Endothelial cell of umbilical vein (primary cell): ENCODE results near the gene KLRF1.

Experiments used
- EZH2 ChIP-seq: IDR thresholded peaks from 2 replicates; pipeline ENCODE4 v1.6.1; 2012; ENCODE audit warnings: borderline replicate concordance, low read depth, mild to moderate bottlenecking, moderate library complexity, low read length, inconsistent platforms; ENCODE audit not compliant: severe bottlenecking
- FOS ChIP-seq: IDR thresholded peaks from 2 replicates; pipeline ENCODE4 v1.6.1; 2011; ENCODE audit warnings: mild to moderate bottlenecking, low read length, moderate library complexity, borderline replicate concordance; ENCODE audit not compliant: insufficient read depth
- GATA2 ChIP-seq: IDR thresholded peaks from 2 replicates; pipeline ENCODE4 v1.7.0; 2011; ENCODE audit warnings: low read depth, mild to moderate bottlenecking, moderate library complexity, mixed read lengths, low read length; ENCODE audit not compliant: insufficient read length, insufficient read depth
- JUN ChIP-seq: IDR thresholded peaks from 2 replicates; pipeline ENCODE4 v1.6.1; 2011; ENCODE audit warnings: borderline replicate concordance, low read depth; ENCODE audit not compliant: insufficient read length, insufficient read depth
- MYC ChIP-seq: IDR thresholded peaks from one replicate; pipeline ENCODE4 v1.6.1; 2011; ENCODE audit warnings: mild to moderate bottlenecking, low read depth, low read length
- POLR2A ChIP-seq: IDR thresholded peaks from 2 replicates; pipeline ENCODE4 v1.6.1; 2012; ENCODE audit warnings: low read depth, mild to moderate bottlenecking, control low read depth, low read length
- POLR2AphosphoS5 ChIP-seq: IDR thresholded peaks from 2 replicates; pipeline ENCODE4 v1.6.1; 2012; ENCODE audit warnings: low read depth, mild to moderate bottlenecking, control low read depth, low read length, moderate library complexity; ENCODE audit not compliant: insufficient read depth
- TF ChIP-seq, protein P1 (sequence below), 2 donors: IDR thresholded peaks; 1 replicate in 1 of 2; 2 replicates in 1 of 2; pipeline ENCODE4 v1.5.1; 2011; ENCODE audit warnings: low read length in 2 of 2, mild to moderate bottlenecking in 2 of 2, moderate library complexity in 2 of 2, control low read depth in 1 of 2, inconsistent platforms in 1 of 2, low read depth in 1 of 2; ENCODE audit not compliant: insufficient read depth in 1 of 2; ENCODE audit errors: extremely low read depth in 1 of 2
- TF ChIP-seq, protein P2 (sequence below): IDR thresholded peaks from 2 replicates; pipeline ENCODE4 v1.6.1; 2011; ENCODE audit not compliant: insufficient read depth, insufficient read length

DNA sequence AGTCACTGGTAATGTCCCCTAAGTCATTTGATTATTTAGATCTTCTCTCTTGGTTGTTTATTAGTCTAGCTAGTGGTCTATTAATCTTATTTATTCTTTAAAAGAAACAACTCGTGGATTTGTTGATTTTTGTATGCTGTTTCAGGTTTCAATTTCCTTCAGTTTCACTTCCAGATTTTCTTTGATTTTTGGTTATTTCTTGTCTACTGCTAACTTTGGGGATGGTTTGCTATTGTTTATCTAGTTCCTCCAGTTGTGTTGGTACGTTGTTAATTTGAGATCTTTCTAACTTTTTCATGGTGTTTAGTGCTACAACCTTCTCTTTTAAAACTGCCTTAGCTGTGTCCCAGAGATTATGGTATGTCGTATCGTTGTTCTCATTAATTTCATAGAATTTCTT, 48.1 kb upstream of the KLRF1 start:
- TF ChIP-seq, protein P1, sequence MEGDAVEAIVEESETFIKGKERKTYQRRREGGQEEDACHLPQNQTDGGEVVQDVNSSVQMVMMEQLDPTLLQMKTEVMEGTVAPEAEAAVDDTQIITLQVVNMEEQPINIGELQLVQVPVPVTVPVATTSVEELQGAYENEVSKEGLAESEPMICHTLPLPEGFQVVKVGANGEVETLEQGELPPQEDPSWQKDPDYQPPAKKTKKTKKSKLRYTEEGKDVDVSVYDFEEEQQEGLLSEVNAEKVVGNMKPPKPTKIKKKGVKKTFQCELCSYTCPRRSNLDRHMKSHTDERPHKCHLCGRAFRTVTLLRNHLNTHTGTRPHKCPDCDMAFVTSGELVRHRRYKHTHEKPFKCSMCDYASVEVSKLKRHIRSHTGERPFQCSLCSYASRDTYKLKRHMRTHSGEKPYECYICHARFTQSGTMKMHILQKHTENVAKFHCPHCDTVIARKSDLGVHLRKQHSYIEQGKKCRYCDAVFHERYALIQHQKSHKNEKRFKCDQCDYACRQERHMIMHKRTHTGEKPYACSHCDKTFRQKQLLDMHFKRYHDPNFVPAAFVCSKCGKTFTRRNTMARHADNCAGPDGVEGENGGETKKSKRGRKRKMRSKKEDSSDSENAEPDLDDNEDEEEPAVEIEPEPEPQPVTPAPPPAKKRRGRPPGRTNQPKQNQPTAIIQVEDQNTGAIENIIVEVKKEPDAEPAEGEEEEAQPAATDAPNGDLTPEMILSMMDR (IDR thresholded peaks at IDR 0.05; ENCODE audit: extremely low read depth in 1 of 2, insufficient read depth in 1 of 2, low read depth in 1 of 2, low read length in 2 of 2) = no peak
- no peak for TF ChIP-seq POLR2A
- TF ChIP-seq EZH2 = no peak
- TF ChIP-seq, protein P2, sequence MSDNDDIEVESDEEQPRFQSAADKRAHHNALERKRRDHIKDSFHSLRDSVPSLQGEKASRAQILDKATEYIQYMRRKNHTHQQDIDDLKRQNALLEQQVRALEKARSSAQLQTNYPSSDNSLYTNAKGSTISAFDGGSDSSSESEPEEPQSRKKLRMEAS = no peak
- no peak for TF ChIP-seq POLR2AphosphoS5
- TF ChIP-seq GATA2 = no peak
- no peak for TF ChIP-seq MYC
- TF ChIP-seq FOS = no peak
- TF ChIP-seq JUN = no peak
